GM18519 (cell line): ENCODE data around the gene SPINDOC.

Source experiments
- ATAC-seq: cut with Tn5 transposase; IDR thresholded peaks from one replicate; pipeline ENCODE4 v1.9.1; 2021; ENCODE audit warnings: mild to moderate bottlenecking, moderate library complexity; ENCODE audit not compliant: unreplicated experiment, low FRiP score

Gene SPINDOC

GRCh38 chr11:63831326-63831725 is 18.1 kb downstream of the SPINDOC start:
- ATAC-seq = no peak

- no peak for ATAC-seq
Measured at GRCh38 chr11:63832336-63832735, 19.1 kb downstream of the SPINDOC start.

DNA sequence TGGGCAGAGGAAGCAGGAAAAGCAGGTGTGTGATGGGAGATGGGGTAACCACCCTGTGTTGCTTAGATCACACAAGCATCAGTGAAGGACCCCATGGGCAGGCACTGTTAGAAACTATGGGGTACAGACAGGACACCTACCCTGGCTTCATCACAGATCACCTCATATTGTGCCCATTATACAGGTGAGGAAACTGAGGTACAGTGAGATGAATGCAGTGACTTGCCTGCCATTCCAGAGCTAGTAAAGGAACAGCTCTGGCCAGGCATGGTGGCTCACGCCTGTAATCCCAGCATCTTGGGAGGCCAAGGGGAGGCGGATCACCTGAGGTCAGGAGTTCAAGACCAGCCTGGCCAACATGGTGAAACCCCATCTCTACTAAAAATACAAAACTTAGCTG is 19.8 kb downstream of the SPINDOC start:
- ATAC-seq = no peak

DNA sequence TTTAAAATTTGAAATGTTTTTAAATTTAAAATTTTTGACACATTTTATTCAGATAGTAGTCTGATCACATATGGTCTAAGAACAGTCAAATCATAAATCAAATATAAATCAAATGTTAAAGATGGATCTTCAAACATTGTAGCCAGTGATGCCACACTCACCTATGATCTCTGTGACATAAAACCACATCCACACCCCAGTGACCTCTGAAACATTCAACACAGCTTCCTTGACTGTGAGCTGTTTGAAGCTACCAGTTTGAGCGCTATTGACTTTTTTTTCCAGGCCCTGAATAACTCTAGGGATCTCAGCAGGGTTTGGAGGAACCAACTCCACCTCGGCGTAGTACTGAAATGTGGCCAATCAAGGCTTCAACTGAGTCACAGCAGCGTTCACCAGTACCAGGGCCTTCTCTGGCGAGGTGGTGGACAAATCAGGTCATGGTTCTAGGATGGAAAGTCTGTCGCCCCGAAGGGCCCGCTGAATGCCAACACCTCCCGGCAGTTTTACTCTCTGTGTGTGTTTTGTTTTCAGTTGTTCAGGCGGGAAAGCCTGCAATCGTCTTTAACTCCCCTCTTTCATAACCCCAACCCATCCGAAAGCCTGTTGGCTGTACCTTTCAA is 21.4 kb downstream of the SPINDOC start:
- no peak for ATAC-seq

GRCh38 chr11:63835158-63835545 is 21.9 kb downstream of the SPINDOC start:
- no peak for ATAC-seq

DNA sequence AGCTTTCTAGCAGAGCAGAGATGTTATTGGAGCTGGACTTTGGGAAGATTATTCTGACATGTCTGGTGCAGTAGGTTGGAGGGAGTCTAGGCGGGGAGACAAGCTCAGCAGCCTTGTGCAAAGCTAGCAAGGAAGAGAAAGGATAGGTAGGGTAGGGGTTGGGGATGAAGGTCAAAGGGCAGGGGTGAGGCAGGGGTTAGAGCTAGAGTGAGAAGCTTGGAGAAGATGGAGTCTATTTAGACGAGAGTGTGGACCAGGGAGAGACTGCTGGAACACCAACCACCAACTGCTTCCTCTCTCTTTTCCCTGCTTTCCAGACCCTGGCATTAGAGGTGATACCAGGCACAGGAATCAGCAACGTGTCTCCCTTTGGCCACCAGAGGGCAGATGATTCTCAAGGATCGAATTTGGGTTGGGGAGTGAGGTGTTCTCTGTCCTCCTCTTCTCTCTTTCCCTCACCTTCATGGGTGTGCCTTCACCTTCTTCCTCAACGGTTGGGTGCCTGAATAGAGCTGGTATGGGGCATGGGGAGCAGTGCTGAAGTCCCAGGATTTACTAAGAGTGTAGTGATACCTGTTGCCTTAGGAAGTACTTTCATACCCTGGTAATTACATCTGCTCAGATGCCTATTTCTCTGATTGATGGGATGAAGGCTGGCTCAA is 23.9 kb downstream of the SPINDOC start:
- ATAC-seq = no peak

DNA sequence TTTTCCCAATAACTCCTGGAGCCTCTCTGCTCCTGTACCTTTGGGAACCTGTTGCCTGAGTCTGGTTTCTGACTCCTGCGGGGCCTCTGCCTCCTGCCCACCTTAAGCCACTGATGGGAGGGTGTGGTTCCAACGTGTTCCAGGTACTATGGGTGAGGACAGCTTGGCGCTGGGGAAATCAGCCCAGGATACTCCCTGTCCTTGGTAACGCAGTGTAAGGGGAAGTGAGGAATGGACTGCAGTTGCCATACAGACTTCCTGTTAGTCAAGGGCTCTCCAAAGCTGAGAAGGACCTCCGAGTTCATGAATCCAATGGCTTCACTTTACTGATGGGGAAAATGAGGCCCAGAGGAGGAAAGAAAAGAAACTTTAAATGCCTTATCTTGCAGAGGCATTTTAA is 24.5 kb downstream of the SPINDOC start:
- no peak for ATAC-seq

DNA sequence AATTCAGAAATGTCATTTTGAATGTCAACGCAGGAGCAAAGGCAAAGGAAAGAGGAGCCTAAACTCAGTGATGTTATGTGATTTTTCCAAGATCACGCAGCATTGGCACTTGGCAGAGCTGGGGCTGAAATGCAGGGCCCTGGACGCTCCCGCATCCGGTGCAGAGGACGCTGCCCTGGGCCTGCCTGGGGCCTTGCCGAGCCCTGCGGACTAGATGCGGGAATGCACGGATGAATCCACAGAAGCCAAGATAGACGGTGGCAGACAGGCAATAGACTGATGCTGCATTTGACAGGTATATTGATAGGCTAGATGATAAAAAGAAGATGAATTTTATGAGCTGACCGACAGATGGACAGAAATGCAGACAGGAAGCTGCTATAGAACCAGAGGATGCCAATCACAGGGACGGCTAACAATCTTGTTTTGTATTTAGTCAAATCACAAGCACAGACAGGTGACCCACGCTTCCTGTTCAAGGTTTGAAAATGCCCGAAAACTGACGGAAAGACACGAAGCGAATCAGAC is 25.0 kb downstream of the SPINDOC start:
- no peak for ATAC-seq

- peak; percentile 53 for ATAC-seq
Measured at GRCh38 chr11:63838678-63839507, 25.6 kb downstream of the SPINDOC start, which contains the start of gene MARK2. Gene MARK2, plus strand, starts transcription at chr11:63839110. Its CDS starts 397 bp downstream, at chr11:63839507.

DNA sequence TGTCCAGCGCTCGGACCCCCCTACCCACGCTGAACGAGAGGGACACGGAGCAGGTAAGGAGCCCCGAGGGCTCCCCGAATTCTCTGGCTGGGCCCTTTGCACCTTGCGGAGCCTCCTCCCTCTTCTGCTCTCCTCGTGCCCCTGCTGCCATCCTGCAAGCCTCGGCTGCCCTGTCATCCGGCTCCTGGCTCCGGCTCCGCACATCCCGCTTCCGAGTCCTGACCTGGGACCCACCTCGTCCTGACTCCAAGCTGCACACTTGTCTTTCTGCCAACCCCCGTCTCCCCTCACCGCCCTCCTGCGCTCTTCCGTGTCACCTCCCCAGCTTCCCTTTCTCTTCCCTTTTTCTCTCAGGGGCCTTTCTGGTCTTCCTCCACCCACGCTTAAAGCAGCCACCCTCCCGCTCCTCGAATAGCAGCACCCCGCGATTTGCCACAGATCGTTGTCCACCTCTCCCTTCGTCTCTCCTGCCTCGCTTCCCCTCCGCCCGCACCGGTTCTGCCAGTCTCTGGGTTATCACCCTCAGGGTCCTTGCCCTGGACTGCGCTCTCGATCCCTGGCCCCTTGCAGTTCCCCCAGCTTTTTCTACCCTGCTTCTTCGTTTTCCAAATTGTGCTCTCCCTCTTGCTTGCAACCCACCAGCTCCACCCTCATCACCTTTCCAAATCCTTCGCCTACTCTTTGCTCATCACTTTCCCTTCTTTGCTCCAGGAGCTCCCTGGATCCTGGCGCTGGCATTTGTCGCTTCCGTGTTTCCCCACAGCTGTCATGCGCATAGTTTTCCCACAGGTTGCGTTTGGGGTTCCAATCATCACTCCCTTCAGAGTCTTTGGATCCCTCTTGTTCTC is 26.5 kb downstream of the SPINDOC start:
- no peak for ATAC-seq

GRCh38 chr11:63840356-63841060 is 27.3 kb downstream of the SPINDOC start:
- no peak for ATAC-seq

- no peak for ATAC-seq
Measured at GRCh38 chr11:63841554-63841953, 28.3 kb downstream of the SPINDOC start.

DNA sequence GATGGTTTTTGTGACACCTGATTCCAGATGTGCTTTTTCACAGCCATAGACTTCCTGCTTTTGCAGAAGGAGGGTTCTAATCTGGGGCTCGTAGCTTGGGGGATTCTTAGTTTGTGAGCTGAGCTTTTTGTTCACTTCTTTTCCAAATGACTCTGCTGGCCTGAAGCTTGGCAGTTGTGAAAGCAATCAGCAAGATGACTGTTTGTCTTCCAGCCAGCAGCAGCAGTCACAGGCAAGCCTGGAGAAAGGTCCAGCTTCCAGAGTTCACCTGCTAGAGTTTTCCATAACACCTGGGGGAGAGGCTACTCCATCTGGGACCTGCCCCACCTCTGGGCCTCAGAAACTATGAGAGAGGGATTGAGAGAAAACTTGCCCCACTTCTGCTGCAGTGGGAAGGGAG is 29.8 kb downstream of the SPINDOC start:
- ATAC-seq = no peak

- no peak for ATAC-seq
Measured at GRCh38 chr11:63844836-63845235, 31.6 kb downstream of the SPINDOC start.

DNA sequence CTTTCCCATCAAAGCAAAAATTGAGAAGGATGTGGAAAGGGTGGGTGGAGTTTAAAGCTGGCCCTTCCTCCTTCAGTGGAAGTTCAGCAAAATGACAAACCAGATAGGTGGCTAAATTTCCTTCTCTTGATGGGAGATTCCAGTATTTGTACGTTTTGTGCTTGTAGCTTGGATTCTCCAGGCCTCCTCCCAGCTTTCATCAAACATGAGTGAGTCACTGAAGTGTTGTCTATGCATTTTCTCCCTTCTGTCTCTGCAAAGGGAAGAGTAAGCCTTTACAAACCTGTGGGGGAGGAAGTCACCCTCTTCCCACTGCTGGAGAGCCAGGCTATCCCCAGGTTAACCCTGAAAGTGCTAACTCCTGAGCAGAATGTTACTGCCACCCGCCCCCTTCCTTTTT is 32.0 kb downstream of the SPINDOC start:
- ATAC-seq = no peak

- ATAC-seq = no peak
Measured at GRCh38 chr11:63845911-63846310, 32.7 kb downstream of the SPINDOC start.

GRCh38 chr11:63846897-63847296 is 33.6 kb downstream of the SPINDOC start:
- ATAC-seq = no peak

GRCh38 chr11:63847363-63847762 is 34.1 kb downstream of the SPINDOC start:
- ATAC-seq = no peak

DNA sequence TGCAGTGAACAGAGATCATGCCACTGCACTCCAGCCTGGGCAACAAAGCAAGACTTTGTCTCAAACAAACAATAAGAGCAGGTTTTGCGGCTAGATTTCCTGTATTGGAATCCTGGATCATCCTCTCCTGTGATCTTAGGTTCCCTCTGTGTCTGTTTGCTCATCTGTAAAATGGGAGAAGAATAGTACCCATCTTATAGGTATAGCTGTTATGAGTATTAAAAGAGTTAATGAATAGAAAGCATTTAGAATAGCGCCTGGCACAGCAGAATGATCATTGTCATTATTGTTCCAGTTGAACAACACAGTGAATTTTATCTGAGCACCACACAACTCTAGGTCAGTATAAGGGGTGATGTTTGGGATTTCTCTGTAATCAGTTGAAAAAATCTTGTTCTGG is 36.4 kb downstream of the SPINDOC start:
- ATAC-seq = no peak

- no peak for ATAC-seq
Measured at GRCh38 chr11:63850920-63851319, 37.7 kb downstream of the SPINDOC start.
